HG02884 (cell line): ENCODE measurements around the gene GPR82.
"Not testable (repeated sequence)": the region's sequence is repeated elsewhere in the genome, so short reads cannot be mapped to it uniquely, and the experiment has no call there.

Source experiments
- ATAC-seq: cut with Tn5 transposase; IDR thresholded peaks from one replicate; pipeline ENCODE4 v1.9.1; 2021; ENCODE audit warnings: mild to moderate bottlenecking, moderate library complexity; ENCODE audit not compliant: unreplicated experiment

Gene GPR82

GRCh38 chrX:41718481-41719235 lies 5.3 kb upstream of the GPR82 start:
- no peak for ATAC-seq

- not testable (repeated sequence) for ATAC-seq
Measured at GRCh38 chrX:41719610-41720009, 4.4 kb upstream of the GPR82 start.

- peak; percentile 89 for ATAC-seq
Measured at GRCh38 chrX:41720125-41720779, 3.7 kb upstream of the GPR82 start.

- ATAC-seq: no peak
Measured at GRCh38 chrX:41721590-41721989, 2.4 kb upstream of the GPR82 start.

GRCh38 chrX:41722214-41722613 lies 1.8 kb upstream of the GPR82 start:
- no peak for ATAC-seq

GRCh38 chrX:41722816-41723618 lies 964 bp upstream of the GPR82 start:
- ATAC-seq: no peak

GRCh38 chrX:41728125-41728524 lies 4.1 kb downstream of the GPR82 start:
- ATAC-seq: no peak

GRCh38 chrX:41730081-41730480 lies 6.1 kb downstream of the GPR82 start:
- ATAC-seq: no peak

GRCh38 chrX:41732260-41732659 lies 8.3 kb downstream of the GPR82 start:
- no peak for ATAC-seq

- ATAC-seq: peak; percentile 88
Measured at GRCh38 chrX:41733939-41734338, 10.0 kb downstream of the GPR82 start.

GRCh38 chrX:41734530-41734929 lies 10.5 kb downstream of the GPR82 start:
- no peak for ATAC-seq

GRCh38 chrX:41737065-41737464 lies 13.1 kb downstream of the GPR82 start:
- no peak for ATAC-seq

GRCh38 chrX:41739871-41740270 lies 15.9 kb downstream of the GPR82 start:
- ATAC-seq: no peak

GRCh38 chrX:41750716-41751115 lies 26.7 kb downstream of the GPR82 start:
- no peak for ATAC-seq

- ATAC-seq: no peak
Measured at GRCh38 chrX:41758401-41758800, 34.4 kb downstream of the GPR82 start.

- no peak for ATAC-seq
Measured at GRCh38 chrX:41759817-41760216, 35.8 kb downstream of the GPR82 start.

- no peak for ATAC-seq
Measured at GRCh38 chrX:41761169-41761568, 37.2 kb downstream of the GPR82 start.

GRCh38 chrX:41761702-41762101 lies 37.7 kb downstream of the GPR82 start:
- ATAC-seq: no peak

- ATAC-seq: no peak
Measured at GRCh38 chrX:41779030-41779564, 55.1 kb downstream of the GPR82 start.
